Measurements from ENCODE around the gene CDCA3. TPM values are rescaled to one million over a fixed set of nuclear protein-coding genes. Genes with fewer than 3 reads are reported as not detected.
"Not testable (repeated sequence)": the region's sequence is repeated elsewhere in the genome, so short reads cannot be mapped to it uniquely, and the experiment has no call there.

CDCA3 gene
- total RNA-seq, 4 donors from 2014 or later, result 2.0 to 7.1 (median 2.9) TPM

DNA sequence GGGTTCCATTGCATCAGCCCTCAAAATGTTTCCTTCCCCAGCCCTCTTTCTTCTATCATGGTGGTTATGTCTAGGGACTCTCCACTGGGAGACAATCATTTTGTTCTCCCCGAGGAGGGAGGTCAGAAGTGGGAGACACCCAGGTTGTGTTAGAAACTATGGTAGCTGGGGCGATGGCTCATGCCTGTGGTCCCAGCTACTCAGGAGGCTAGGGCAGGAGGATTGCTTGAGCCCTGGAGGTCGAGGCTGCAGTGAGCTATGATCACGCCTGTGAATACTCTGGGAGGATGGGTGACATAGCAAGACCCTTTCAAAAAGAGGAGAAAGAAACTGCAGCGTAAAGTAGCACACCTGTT, 40.5 kb upstream of the CDCA3 start:
- DNase-seq (ENCODE audit: low spot score in 2 of 2), result no peak
- no peak overlapping the region for H3K4me3 ChIP-seq (ENCODE audit: low read depth, poor library complexity, severe bottlenecking)
- TF ChIP-seq, protein P1, sequence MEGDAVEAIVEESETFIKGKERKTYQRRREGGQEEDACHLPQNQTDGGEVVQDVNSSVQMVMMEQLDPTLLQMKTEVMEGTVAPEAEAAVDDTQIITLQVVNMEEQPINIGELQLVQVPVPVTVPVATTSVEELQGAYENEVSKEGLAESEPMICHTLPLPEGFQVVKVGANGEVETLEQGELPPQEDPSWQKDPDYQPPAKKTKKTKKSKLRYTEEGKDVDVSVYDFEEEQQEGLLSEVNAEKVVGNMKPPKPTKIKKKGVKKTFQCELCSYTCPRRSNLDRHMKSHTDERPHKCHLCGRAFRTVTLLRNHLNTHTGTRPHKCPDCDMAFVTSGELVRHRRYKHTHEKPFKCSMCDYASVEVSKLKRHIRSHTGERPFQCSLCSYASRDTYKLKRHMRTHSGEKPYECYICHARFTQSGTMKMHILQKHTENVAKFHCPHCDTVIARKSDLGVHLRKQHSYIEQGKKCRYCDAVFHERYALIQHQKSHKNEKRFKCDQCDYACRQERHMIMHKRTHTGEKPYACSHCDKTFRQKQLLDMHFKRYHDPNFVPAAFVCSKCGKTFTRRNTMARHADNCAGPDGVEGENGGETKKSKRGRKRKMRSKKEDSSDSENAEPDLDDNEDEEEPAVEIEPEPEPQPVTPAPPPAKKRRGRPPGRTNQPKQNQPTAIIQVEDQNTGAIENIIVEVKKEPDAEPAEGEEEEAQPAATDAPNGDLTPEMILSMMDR (IDR thresholded peaks at IDR 0.05), result no peak
- TF ChIP-seq POLR2A (IDR thresholded peaks at IDR 0.05), result no peak
- WGBS, 2 donors, result 78 to 80% methylated on average over 5 of the region's 5 CpGs
- intact Hi-C loops (cut with DNase I; ENCODE audit: low total_unique reads), result no loop called here

DNA sequence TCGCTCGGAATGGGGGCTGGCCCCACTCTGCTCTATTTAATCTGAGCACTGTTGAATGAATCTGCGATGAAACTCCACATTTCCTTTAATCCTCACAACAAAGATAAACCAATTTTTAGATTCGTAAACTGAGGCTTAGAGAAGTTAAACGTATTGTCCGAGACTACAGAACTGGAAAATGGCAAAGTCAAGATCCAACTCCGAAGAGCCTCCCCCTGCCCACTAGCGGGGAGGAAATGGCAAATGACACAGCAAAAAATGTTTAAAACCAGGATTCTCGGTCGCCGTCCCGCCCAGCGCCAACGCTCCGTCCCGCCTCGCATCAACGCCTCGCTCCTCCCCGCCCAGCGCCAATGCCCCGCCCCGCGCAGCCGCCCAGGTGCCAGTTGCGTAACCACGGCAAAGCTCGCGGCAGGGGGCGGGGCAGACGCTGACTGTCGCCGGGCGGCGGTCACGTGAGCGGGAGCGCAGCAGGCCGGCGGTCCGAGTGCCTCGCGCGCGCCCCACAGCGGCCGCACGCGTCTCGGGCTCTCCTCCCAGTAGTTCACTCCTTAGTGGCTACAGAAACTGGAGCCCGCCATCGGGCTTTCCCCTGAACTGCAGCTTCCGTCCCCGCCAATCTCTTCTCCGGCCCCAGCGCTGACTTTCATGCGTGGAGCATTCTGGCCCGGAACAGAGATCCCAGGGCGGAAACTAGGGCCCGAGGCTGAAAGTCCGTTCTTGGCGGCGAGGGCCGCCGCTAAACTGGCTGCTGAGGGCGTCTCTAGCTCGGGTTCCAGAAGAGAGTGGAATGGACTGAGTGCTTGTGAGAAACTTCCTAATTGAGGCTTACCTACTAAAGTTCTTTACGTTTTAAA, 39.9 kb upstream of the CDCA3 start:
- peak in 1 of 2 donors; percentile 30 for TF ChIP-seq POLR2A (IDR thresholded peaks at IDR 0.05)
- TF ChIP-seq, protein P1 (IDR thresholded peaks at IDR 0.05), result peak in 1 of 3 donors; percentile 41
- intact Hi-C loops (cut with DNase I; ENCODE audit: low total_unique reads), result no loop called here
- peak; percentile 95 to 100 for DNase-seq (ENCODE audit: low spot score in 2 of 2)
- no peak overlapping the region for H3K4me3 ChIP-seq (ENCODE audit: low read depth, poor library complexity, severe bottlenecking)
- 1% methylated on average over 47 to 67 of the region's 68 CpGs for WGBS, 2 donors

DNA sequence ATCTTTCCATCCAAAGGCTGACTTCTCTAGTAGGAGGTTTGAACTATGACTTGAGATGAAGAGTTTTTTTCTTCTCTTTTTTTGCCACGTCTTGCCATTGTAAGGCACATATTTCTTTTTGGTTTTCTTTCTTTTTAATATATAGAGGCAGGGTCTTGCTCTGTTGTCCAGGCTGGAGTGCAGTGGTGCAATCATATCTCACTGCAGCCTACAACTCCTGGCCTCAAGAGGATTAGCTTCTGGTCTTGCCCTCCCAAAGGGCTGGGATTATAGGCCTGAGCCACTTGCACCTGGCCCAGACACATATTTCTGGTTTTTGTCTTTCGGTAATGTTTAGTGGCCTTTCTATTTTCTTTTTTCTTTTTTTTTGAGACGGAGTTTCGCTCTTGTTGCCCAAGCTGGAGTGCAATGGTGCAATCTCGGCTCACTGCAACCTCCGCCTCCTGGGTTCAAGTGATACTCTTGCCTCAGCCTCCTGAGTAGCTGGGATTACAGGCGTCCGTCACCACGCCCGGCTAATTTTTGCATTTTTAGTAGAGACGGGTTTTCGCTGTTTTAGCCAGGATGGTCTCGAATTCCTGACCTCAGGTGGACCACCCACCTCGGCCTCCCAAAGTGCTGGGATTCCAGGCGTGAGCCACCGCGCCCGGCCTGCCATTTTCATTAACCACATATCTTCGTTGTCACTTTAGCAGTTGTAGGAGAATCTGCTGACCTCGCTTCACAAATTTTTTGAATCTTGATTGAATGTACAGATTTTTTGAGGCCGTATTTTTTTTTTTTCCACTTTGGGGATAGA, 38.9 kb upstream of the CDCA3 start:
- 90 to 92% methylated on average over 21 of the region's 21 CpGs for WGBS, 2 donors
- DNase-seq (ENCODE audit: low spot score in 2 of 2); H3K4me3 ChIP-seq (ENCODE audit: low read depth, poor library complexity, severe bottlenecking); intact Hi-C loops (cut with DNase I; ENCODE audit: low total_unique reads): not testable (repeated sequence)

DNA sequence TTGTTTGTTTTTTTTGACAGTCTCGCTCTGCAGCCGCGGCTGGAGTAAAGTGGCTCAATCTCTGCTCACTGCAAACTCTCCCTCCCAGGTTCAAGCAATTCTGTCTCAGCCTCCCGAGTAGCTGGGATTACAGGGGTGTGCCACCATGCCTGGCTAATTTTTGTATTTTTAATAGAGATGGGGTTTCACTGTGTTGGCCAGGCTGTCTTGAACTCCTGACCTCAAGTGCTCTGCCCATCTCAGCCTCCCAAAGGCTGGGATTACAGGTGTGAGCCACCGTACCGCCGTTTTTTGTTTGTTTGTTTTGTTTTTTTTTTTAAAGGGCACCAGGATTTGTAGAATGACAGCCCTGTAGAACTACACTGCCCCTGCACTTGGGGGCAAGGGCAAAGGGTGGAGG, 37.7 kb upstream of the CDCA3 start:
- DNase-seq (ENCODE audit: low spot score in 2 of 2); intact Hi-C loops (cut with DNase I; ENCODE audit: low total_unique reads); H3K4me3 ChIP-seq (ENCODE audit: low read depth, poor library complexity, severe bottlenecking): not testable (repeated sequence)
- WGBS, 2 donors, result 77 to 81% methylated on average over 7 of the region's 7 CpGs

DNA sequence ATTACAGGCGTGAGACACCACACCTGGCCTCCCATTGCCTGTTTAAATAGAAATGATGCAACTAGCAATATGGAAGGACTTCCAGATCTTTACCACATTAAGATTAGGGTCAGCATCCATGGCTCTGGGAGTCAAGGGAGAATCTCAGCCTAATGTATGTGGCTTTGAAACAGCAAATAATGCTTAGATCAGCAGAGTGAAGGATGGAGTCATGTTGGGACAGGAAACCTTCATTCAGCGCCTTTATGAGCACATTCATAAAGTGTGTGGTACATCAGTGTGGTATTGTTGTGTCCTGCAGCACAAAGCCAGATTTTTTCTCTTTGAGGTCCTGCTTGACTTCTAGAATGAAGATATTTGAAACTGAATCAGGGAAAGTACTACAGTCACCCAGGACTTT, 37.3 kb upstream of the CDCA3 start:
- WGBS, 2 donors, result 77 to 78% methylated on average over 2 of the region's 2 CpGs
- intact Hi-C loops (cut with DNase I; ENCODE audit: low total_unique reads), result no loop called here
- no peak for DNase-seq (ENCODE audit: low spot score in 2 of 2)
- TF ChIP-seq POLR2A (IDR thresholded peaks at IDR 0.05), result no peak
- TF ChIP-seq, protein P1 (IDR thresholded peaks at IDR 0.05), result no peak
- H3K4me3 ChIP-seq (ENCODE audit: low read depth, poor library complexity, severe bottlenecking), result no peak overlapping the region

DNA sequence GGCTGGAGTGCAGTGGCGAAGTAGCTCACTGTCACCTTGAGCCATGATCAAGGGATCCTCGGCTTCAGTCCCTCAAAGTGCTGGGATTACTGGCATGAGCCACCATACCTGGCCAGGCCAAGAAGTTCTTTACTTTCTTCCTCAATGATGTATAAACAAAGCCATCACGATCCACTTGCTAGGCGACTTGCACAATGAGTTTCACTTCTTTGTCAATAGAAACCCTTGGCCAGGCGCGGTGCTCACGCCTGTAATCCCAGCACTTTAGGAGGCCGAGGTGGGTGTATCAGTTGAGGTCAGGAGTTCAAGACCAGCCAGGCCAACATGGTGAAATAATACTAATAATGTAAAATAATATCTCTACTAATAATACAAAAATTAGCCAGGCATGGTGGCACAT, 36.4 kb upstream of the CDCA3 start:
- no peak overlapping the region for H3K4me3 ChIP-seq (ENCODE audit: low read depth, poor library complexity, severe bottlenecking)
- 78 to 87% methylated on average over 8 of the region's 8 CpGs for WGBS, 2 donors
- no peak for TF ChIP-seq POLR2A (IDR thresholded peaks at IDR 0.05)
- TF ChIP-seq, protein P1 (IDR thresholded peaks at IDR 0.05), result no peak
- intact Hi-C loops (cut with DNase I; ENCODE audit: low total_unique reads), result no loop called here
- DNase-seq (ENCODE audit: low spot score in 2 of 2), result no peak

DNA sequence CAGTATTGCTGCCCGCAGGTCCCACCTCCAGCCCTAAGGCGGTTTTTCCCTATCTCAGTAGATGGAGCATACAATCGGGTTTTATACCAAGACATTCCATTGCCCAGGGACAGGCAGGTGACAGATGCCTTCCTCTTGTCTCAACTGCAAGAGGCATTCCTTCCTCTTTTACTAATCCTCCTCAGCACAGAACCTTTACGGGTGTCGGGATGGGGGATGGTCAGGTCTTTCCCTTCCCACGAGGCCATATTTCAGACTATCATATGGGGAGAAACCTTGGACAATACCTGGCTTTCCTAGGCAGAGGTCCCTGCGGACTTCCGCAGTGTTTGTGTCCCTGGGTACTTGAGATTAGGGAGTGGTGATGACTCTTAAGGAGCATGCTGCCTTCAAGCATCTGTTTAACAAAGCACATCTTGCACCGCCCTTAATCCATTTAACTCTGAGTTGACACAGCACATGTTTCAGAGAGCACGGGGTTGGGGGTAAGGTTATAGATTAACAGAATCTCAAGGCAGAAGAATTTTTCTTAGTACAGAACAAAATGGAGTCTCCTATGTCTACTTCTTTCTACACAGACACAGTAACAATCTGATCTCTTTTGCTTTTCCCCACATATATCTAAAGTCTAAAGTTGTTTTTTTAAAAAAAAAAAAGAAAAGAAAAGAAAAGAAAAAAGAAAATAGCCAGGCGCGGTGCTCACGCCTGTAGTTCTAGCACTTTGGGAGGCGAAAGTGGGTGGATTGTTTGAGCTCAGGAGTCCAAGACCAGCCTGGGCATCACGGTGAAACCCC, 35.3 kb upstream of the CDCA3 start:
- intact Hi-C loops (cut with DNase I; ENCODE audit: low total_unique reads); DNase-seq (ENCODE audit: low spot score in 2 of 2); H3K4me3 ChIP-seq (ENCODE audit: low read depth, poor library complexity, severe bottlenecking): not testable (repeated sequence)
- WGBS, 2 donors, result 82 to 84% methylated on average over 12 to 13 of the region's 15 CpGs

All from lower leg skin (tissue), 4 donors.